HG03342 (cell line): ENCODE measurements around the gene JUP.

ENCODE experiments used
- ATAC-seq: cut with Tn5 transposase; IDR thresholded peaks from one replicate; pipeline ENCODE4 v1.9.1; 2021; ENCODE audit warnings: mild to moderate bottlenecking, moderate library complexity; ENCODE audit not compliant: unreplicated experiment

JUP gene

GRCh38 chr17:41810659-41811548 is 24.4 kb upstream of the JUP start:
- no peak for ATAC-seq

GRCh38 chr17:41806685-41807445 is 20.4 kb upstream of the JUP start:
- no peak for ATAC-seq

GRCh38 chr17:41803049-41804020 is 16.8 kb upstream of the JUP start:
- no peak for ATAC-seq

GRCh38 chr17:41801374-41802271 is 15.1 kb upstream of the JUP start:
- ATAC-seq = no peak

GRCh38 chr17:41800601-41801373 is 14.3 kb upstream of the JUP start:
- ATAC-seq = no peak

- no peak for ATAC-seq
These were observed 12.9 kb upstream of the JUP start for GRCh38 chr17:41799366-41799765.

GRCh38 chr17:41797377-41797776 is 10.9 kb upstream of the JUP start:
- ATAC-seq = no peak

- ATAC-seq = no peak
These were observed 9.8 kb upstream of the JUP start for GRCh38 chr17:41796121-41796895.

GRCh38 chr17:41794540-41794975 is 8.0 kb upstream of the JUP start:
- ATAC-seq = no peak

GRCh38 chr17:41793784-41794539 is 7.5 kb upstream of the JUP start:
- no peak for ATAC-seq

- ATAC-seq = no peak
These were observed 6.6 kb upstream of the JUP start for GRCh38 chr17:41792845-41793783.

- ATAC-seq = no peak
These were observed 509 bp upstream of the JUP start for GRCh38 chr17:41787021-41787418.

GRCh38 chr17:41785859-41786226 is 668 bp downstream of the JUP start:
- no peak for ATAC-seq

GRCh38 chr17:41785091-41785858 is 1.2 kb downstream of the JUP start:
- ATAC-seq = no peak

GRCh38 chr17:41784207-41784744 is 2.2 kb downstream of the JUP start:
- ATAC-seq = no peak

GRCh38 chr17:41782142-41782541 is 4.4 kb downstream of the JUP start:
- no peak for ATAC-seq
